NCI-H2081 (cell line): ENCODE results near the gene SYCN.

Source experiments
- DNase-seq, 2 experiments: peaks; one replicate each; lab custom pipeline; 2025; lab: John Stamatoyannopoulos, UW

The SYCN gene

DNA sequence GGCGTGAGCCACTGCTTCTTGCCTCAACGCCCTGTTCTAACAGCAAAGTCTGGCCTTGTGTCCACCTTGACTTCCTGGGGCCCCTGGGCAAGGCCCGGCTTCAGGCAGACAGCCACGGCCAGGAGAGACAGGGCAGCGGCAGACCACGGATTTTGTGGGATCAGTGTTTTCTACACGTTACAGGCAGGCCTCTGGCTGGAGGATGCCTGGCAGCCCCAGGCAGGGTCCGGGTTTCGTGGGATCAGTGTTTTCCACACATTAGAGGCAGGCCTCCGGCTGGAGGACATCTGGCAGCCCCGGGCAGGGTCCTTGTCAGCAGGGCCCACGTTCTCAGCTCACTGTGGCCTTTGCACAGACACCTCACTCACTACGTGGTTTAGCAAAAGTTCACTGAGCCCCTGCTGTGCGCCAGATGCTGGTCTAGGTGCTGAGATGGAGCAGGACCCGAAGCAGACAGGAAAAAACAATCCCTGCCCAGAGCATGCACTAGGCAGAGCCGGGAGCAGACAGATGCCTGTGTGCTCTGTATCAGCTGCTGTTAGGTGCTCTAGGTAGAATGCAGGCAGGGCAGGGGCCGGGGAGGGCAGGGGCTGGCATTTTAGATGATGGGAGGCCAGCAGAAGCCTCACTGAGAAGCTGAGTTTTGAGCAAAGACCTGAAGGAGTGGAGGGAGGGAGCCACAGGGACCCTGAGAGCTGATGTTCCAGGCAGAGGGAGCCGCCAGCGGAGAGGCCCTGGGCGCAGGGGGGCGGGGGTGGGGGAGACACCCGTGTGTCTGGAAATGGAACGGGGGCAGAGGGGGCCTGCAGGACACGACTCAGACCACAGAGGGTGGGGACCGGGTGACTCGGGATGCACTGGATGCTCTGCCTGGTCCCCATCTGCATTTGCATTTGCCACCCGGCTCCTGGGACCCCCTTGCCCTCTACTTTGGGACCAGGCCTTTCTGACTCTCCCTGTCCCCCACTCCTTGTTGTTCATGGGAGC, 32.3 kb downstream of the SYCN start:
- no peak for DNase-seq

DNA sequence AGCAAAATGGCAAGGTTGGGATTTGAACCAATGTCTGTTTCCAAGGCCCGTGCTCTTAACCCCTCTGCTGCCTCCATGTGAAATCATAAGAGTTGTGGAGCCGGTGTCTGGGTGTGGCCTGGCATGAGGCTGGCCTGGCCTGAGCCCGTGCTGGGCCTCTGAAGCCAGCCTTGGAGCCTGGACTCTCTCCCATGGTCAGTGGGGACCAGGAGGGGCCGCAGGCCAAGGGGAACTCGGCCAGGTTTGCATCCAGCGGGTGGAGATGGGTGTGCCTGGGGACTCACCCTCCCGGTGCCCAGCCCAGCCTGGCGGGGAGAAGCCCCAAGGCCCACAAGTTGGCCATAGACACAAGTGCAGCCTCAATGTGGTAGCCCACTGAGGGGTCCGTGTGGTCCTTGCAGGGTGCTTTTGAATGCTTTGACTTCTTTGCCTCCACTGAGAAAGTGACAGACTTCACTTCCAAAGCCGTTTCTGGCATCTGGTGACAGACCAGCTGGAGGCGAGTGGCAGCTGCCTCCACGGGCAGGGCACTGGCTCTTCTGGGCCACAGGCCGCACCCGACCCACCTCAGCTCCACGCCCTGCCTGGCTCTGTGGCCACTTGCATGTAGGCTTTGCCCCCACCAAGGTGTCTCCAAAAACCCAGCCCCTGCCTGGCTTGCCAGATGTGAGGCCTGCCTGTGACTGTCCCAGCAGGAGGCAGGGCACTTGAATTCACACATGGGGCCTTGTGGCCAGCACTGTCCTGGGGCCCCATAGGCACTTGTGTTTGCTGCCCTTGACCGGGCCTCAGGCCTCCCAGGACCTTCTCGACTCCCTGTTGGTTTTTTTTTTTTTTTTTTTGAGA, 33.5 kb downstream of the SYCN start:
- no peak for DNase-seq

- no peak for DNase-seq
These were observed 34.8 kb downstream of the SYCN start for GRCh38 chr19:39169143-39169810.

- DNase-seq: no peak
These were observed 35.6 kb downstream of the SYCN start for GRCh38 chr19:39168258-39169142.

- no peak for DNase-seq
These were observed 36.4 kb downstream of the SYCN start for GRCh38 chr19:39167461-39168257.

DNA sequence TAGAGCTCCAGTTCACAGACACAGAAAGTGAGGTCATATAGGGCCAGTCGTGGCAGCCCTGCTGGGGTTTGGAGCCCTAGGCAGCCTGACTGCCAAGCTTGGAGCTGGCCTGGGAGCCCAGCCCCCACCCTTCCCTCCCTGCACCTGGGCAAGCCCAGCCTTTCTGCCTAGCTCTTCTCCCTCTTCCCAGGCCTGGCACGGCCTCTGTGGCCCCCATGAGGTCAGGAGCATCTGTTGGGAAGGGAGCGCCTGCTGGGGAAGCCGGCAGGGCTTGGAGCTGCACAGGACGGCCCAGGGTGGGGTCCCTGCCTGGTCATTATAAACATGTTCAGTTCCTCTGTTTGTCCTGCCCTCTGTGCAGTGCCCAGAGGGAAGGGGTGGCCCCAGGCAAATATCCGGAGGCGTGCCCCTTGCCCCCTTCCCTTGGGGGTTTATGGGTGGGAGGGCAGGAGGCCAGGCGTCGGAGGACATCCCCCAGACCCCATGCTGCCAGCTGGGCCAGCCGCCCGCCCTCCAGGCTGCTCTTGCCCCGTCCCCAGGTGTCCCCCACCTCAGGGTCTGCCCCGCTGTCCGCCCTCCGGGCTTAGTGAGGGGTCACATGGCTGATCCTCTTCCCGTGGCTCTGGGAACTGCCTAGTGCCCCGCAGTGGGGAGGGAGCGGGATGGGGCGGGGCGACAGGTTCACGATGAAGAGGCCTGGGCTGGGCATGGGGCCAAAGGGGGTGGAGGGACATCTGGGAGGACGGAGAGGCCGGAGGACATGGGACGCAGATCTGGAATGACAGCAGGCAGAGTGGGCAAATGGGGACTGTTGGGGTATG, 37.3 kb downstream of the SYCN start:
- DNase-seq: no peak

DNA sequence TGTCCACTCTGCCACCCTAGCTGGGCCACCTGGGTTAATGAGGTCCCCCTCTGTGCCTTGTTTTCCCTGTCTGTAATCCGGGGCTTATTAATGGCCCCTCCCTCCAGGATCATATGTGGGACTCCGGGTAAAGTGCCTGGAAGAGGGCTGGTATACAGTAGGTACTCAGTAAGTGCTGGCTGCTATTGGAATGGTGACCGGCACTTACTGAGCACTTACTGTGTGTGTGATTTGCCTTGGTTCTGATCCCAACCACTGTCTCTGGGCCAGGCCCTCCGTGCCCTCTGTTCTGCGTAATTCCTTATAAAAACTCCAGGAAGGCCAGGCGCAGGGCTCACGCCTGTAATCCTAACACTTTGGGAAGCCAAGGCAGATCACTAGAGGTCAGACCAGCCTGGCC, 38.2 kb downstream of the SYCN start:
- DNase-seq: no peak

DNA sequence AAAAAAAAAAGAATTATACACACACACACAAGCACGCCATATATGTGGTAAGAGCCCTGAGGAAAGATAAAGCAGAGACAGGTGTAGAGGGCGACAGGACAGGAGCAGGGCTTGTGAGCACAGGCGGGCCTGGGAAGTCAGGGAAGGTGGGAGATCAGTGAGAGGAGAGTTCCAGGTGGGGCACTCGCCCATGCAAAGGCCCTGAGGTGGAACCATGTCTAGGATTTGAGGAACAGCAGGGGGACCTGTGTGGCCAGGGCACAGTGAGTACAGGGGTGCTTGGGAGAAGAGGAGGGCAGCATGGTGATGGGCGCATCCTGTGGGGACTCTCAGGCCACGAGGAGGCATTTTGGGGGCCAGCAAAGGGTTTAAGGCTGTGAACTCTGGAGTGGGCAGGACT, 39.8 kb downstream of the SYCN start:
- DNase-seq: no peak

DNA sequence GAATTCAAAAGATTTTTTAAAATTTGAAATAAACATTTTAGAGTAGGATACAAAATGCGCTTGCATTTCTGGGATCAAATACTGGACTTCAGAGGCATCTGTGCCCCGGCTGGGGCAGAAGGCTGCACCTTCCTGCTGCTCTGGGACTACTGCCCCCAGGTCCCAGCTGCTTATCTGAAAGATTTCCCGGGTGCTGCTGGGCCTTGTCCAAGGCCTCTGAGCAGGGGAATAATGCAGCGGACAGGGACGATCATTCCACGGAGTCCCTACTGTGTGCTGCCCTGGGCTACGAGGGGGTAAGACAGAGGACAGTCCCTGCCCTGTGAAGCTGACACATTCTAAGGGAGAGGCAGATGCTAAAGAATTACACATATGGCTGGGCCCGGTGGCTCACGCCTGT, 40.4 kb downstream of the SYCN start:
- no peak for DNase-seq

DNA sequence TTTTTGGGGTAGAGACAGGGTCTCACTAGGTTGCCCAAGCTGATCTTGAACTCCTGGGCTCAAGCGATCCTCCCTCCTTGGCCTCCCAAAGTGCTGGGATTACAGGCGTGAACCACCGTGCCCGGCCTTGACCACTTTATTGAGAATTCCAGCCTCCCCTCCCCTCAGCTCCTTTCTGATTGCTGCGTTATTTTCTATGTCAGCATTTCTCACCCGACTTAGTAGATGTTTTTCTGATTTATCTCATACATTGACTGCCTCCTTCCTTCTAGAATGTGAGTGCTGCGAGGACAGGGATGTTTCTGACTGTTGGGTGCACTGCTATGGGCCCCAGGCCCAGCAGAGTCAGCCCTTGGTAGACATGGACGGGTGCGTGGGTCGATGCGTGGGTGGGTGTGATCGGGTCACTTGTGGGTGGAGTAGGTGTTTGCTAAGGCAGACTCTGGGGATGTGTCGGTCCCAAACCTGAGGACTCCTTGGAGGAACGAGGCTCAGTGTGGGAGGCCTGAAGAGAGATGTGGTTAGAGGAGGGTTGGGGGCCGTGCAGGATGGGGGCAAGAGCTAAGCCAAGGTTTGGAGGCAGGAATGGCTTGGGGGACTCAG, 41.5 kb downstream of the SYCN start:
- DNase-seq: no peak

DNA sequence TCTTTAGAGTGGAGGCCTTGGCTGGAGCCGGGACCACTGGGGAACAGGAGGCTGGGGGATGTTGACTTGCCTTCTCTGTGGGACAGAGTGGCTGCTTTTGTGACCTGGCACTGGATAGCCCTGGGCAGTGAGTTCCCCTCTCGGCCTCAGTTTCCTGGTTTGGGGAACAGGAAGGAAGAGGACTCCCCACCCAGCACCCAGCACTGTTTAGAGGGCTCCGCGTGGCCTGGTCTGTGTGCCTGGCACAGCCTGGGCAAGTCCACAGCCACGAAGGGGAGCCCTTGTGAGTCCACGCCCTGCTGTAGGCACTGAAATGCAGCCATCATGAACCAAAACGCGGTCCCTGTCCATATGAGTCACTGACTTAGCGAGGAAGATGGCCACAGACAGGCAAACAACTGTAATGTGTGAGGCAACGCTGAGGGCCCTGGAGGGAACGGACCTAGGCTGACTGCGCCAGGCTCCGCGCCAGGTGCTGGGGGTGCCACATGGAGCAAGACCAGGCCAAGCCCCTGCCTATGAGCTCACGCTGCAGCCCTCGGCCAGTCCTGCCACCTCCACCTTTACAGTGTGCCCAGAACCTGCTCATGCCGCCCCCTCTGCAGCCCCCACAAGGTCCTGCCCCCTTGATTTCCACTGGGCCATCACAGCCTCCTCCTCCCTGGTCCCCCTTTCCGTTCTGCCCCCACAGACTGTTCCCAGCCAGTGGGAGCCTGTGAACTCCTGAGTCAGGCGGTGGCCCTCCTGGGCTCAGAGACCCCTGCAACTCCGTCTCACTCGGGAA, 43.0 kb downstream of the SYCN start:
- DNase-seq: no peak

GRCh38 chr19:39160523-39160861, 43.6 kb downstream of the SYCN start:
- no peak for DNase-seq

GRCh38 chr19:39158646-39159260, 45.3 kb downstream of the SYCN start:
- no peak for DNase-seq

- DNase-seq: no peak
These were observed 46.1 kb downstream of the SYCN start for GRCh38 chr19:39157997-39158389.

DNA sequence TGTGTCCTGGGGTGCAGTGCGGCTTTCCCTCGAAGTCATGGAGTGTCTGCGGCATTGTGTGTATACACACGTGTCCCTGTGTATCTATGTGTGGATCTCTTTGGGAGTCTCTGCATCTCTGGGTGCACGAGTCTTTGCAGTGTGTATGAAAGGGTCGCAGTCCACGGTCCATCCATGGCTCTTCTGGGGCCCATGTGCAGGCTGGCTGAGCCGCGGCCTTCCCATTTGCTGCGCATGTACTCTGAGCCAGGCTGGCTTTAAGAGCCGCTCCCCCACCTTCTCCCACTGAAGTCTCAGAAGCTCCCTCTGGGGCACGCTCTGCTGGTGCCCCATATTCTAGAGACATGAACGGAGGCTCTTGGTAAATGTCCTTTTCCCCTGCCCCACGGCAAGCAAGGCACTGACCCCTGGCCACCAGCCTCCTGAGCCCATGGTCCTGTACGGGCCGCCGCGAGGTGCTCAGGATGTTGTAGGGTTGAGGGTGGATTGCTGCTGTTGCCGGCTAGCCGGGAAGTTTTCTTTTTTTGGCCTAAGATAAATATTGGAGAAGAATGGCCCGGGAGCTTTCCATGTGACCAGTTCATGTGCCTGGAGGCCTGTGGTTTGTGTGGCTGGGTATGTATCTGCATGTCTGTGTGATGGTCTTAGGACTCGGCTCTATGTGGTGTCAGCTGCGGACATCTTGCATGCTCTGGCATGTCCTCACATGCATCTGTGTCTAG, 46.6 kb downstream of the SYCN start:
- no peak for DNase-seq

GRCh38 chr19:39156326-39157230, 47.5 kb downstream of the SYCN start:
- DNase-seq: no peak
